NCI-H1694 treated with DMSO at 0.1 percent for 48 hours (cell line): ENCODE results near the gene LCA5.
"Not testable (repeated sequence)": the region's sequence is repeated elsewhere in the genome, so short reads cannot be mapped to it uniquely, and the experiment has no call there.

Source experiments
- DNase-seq: peaks from one replicate; lab custom pipeline; 2025; lab: John Stamatoyannopoulos, UW

The LCA5 gene

GRCh38 chr6:79538106-79538971, 1.1 kb upstream of the LCA5 start:
- DNase-seq = no peak

DNA sequence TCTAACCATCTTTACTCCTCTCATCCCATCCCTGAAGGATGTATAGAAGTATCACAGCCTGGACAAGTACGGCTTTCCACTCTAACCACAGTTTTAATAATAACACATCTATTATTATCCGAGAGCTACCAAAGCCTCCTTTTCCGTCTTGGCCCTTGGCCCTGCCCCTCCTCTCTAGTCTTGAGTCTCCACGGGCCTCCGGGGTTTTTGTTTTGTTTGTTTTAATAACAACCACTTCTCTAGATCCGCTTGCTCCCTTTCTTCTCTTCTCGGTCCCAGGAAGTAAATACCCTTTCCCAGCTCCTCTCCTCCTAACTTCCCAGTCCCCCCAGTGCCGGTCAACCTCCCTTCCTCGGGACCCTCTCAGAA, 661 bp downstream of the LCA5 start:
- DNase-seq = no peak

GRCh38 chr6:79529567-79529966, 7.7 kb downstream of the LCA5 start:
- not testable (repeated sequence) for DNase-seq

DNA sequence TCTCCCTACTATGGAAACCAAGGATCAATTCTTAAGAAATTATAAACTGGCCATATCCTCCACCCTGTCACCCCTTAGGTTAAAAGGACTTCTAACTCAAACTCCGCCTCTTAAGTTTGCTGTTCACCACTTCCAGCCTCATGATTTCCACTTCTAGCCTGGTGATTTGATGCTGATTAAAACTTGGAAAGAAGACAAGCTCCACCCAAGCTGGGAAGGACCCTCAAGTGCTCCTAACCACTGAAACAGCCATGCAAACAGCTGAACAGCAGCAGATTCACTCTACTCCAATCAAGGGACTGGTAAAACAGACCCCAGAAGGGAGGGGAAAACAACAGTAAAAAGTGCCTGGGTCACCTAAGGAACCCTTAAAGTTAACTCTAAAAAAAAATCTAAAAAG, 10.3 kb downstream of the LCA5 start:
- no peak for DNase-seq

DNA sequence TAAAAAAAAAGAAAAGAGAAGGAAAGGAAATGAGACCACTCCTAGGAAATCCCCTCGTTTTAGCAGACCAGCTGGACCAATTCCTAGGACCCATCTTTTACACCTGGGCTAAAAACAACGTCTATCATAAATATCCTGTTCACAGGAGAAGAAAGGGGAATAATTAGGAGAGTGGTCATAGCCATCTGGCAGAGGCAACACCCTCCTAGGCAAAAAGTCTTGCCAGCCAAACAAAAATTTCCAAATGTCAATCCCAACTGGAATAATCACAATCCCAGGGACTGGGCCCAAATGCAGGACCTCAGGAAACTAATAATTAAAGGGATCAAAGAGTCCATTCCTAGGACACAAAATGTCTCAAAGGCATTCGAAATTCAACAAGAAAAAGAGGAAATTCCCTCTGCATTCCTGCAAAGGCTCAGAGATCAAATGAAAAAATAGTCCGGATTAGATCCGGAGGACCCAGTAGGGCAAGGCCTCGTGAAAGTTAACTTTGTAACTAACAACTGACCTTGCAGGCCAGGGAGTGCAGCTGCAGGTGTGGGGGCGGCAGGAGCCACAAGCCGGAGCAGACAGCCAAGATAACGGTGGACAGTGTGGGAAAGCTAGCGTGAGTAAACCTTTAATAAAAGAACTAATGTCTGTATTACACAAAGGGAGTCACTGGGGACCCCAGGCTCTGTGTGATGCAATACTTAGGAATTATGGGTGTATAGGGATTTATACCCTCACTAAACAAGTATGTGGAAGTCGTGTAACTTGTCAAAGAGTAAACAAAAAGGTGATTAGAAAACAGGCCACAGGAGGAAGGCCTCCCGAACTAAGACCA, 11.7 kb downstream of the LCA5 start:
- DNase-seq = no peak

DNA sequence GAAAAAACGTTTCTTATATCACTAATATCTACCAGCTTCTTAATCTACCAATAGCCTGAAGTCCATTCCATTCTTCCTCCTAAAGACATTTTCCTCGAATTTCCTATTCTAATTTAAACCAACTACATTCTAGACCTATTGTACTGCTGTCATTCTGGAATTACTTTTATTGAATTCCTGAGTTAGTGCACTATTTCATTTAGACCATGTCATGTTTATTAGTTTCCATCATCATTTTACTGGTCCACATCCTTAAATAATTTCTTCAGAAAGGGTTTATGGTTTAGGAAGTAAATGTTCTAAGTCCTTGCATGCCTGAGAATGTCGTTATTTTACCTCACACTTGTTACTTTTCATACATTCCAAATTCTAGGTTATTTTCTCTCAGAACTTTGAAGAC, 13.2 kb downstream of the LCA5 start:
- DNase-seq = no peak

- no peak for DNase-seq
Observed at GRCh38 chr6:79522609-79523008, 14.6 kb downstream of the LCA5 start.

- DNase-seq = no peak
Observed at GRCh38 chr6:79520534-79520933, 16.7 kb downstream of the LCA5 start.

- no peak for DNase-seq
Observed at GRCh38 chr6:79518842-79519241, 18.4 kb downstream of the LCA5 start.

DNA sequence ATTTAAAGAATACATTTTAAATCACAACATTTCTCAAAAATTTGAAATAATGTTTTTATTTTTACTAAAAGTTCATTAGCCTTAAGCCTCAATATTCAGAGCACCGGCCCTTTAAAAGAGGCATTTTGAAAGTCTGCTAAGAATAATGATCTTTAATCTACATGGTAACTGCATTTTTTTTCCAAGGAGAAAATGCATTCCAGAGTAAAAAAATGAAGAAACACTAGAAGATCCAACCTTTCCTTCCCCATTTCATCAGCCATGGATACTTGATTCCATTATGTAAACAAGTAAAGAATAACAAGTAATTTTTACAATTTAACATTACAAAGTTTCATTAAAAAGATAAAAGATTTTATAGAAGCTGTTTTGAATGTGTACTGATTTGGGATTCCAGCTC, 21.8 kb downstream of the LCA5 start:
- DNase-seq = no peak

- no peak for DNase-seq
Observed at GRCh38 chr6:79513111-79513510, 24.1 kb downstream of the LCA5 start.

GRCh38 chr6:79512014-79512413, 25.2 kb downstream of the LCA5 start:
- DNase-seq = no peak

- no peak for DNase-seq
Observed at GRCh38 chr6:79510707-79511106, 26.5 kb downstream of the LCA5 start.

DNA sequence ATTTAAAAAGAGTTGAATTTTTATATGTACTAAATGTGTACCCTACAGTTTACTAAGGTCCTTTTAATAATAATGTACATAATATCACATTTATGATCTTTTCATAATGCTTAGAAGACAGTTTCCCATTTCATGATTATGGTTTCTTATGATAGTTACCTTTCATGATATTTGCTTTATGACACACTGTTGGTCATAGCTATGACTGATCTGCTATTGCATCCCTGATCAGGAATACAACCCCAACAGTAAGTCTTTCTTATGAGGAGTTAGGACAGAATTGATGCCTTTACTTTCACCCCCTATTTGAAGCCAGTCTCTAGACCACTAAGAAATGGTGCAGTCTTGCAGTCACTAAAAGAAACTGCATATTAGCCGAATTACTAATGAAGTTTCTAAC, 31.0 kb downstream of the LCA5 start:
- no peak for DNase-seq

DNA sequence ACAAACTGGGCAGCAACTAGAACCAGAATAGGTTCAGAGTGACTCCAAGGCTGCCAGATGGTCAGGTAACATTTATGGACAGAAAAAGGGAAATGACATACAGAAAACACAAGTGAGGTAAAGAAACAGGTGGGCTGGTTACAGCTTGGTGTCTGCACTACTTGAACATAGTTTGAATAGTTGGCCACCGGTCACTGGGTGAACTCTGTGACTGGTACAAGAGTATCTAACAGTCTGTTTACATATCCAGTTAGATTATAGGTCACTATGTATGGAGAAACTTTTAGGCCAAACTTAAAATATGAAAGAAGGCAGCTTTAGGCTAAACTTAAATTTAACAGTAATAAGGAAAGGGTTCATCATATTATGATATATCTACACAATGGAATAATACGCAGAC, 32.9 kb downstream of the LCA5 start:
- no peak for DNase-seq

GRCh38 chr6:79498842-79499241, 38.4 kb downstream of the LCA5 start:
- no peak for DNase-seq

DNA sequence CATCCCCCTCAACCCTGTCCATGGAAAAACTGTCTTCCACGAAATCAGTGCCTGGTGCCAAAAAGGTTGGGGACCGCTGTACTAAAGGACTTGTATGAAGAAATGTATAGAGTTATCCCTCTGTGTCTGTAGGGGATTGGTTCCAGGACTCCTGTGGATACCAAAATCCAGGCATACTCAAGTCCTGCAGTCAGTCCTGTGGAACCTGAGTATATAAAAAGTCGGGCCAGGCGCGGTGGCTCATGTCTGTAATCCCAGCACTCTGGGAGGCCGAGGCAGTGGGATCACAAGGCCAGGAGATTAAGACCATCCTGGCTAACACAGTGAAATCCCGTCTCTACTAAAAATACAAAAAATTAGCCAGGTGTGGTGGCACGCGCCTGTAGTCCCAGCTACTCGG, 42.0 kb downstream of the LCA5 start:
- DNase-seq = no peak

- no peak for DNase-seq
Observed at GRCh38 chr6:79494841-79495240, 42.4 kb downstream of the LCA5 start.

GRCh38 chr6:79470728-79471127, 66.5 kb downstream of the LCA5 start:
- no peak for DNase-seq

GRCh38 chr6:79469376-79470246, 67.6 kb downstream of the LCA5 start:
- no peak for DNase-seq

GRCh38 chr6:79468587-79468986, 68.6 kb downstream of the LCA5 start:
- no peak for DNase-seq

- DNase-seq = no peak
Observed at GRCh38 chr6:79468116-79468515, 69.1 kb downstream of the LCA5 start.
